Naive B cell (primary cell): Measurements from ENCODE around the gene ARRDC3. TPM values are rescaled to one million over a fixed set of nuclear protein-coding genes. Genes with fewer than 3 reads are reported as not detected.

Experiments used
- ATAC-seq, 2 donors: fragments of 150-1000 bp; cut with Tn5 transposase; 2 replicates each; pipeline ENCODE4 v1.10.0; 2021; ENCODE audit warnings: low read depth in 2 of 2, mild to moderate bottlenecking in 2 of 2, moderate library complexity in 2 of 2
- DNase-seq: peaks from one replicate; pipeline ENCODE4 v3.0.0; 2022
- H3K27ac Mint-ChIP-seq, 6 donors: one replicate each; pipeline ENCODE4 v1.8.0; 2020 to 2022; ENCODE audit warnings: mild to moderate bottlenecking in 6 of 6, mixed read lengths in 6 of 6, moderate library complexity in 5 of 6, inconsistent platforms in 2 of 6
- H3K27me3 Mint-ChIP-seq, 3 donors: one replicate each; pipeline ENCODE4 v1.8.0; 2021 to 2022; ENCODE audit warnings: mixed read lengths in 3 of 3, mild to moderate bottlenecking in 1 of 3
- H3K36me3 Mint-ChIP-seq, 2 donors: one replicate each; pipeline ENCODE4 v1.8.0; 2020 to 2022; ENCODE audit warnings: mixed read lengths in 2 of 2, inconsistent platforms in 1 of 2, mild to moderate bottlenecking in 1 of 2
- H3K4me1 Mint-ChIP-seq, 3 donors: one replicate each; pipeline ENCODE4 v1.8.0; 2020 to 2022; ENCODE audit warnings: mixed read lengths in 3 of 3, inconsistent platforms in 1 of 3, mild to moderate bottlenecking in 1 of 3, moderate library complexity in 1 of 3
- H3K4me3 Mint-ChIP-seq, 8 donors: one replicate each; pipeline ENCODE4 v1.8.0; 2020 to 2022; ENCODE audit warnings: mild to moderate bottlenecking in 8 of 8, mixed read lengths in 8 of 8, moderate library complexity in 8 of 8, inconsistent platforms in 2 of 8
- H3K9me3 Mint-ChIP-seq, 7 donors: one replicate each; pipeline ENCODE4 v1.8.0; 2020 to 2022; ENCODE audit warnings: mixed read lengths in 7 of 7, mild to moderate bottlenecking in 5 of 7, inconsistent platforms in 2 of 7, moderate library complexity in 1 of 7
- polyA plus RNA-seq, 6 donors: library from polyadenylated mRNA; unstranded; fragments of 300-500 nt; fragmentation: Illumina TruSeq; gene quantifications; one replicate each; pipeline ENCODE4 v1.2.3, GENCODE V29; 2021; ENCODE audit warnings: low read depth in 6 of 6

Gene ARRDC3
- polyA plus RNA-seq, 6 donors from 2014 or later = 89.2 to 201 (median 112) TPM

DNA sequence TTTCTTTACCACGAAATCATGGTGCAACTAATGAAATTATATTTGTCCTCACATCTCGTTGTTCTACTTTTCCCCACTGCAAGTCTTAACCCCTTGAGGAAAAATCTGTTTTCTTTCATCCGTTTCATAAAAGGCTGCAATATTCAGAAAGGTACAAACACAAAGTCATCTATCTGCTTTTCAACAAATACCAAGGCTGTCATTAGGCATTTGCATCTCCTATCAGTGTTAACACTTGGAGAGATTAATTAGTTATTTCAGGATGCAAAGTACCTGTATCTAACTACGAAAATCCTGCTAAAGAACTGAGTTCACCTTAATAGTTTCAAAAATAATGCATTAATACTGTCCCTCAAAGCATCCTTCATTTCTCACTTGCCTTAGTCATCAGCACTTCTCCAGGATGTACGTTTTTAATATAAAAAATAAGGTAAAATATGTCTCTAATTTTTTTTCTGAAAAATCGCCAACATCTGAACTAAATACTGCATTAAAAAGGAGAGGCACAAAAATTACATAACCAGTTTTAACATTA lies 1.8 kb downstream of the ARRDC3 start:
- Mint-ChIP-seq H3K27me3 (no peaks in the 10 kb centered on the region), H3K36me3 (peaks cover 0 to 10% of the 10 kb centered on the region in 2 donors), H3K27ac (peak overlapping the region; percentile 95 to 99 (median 98)), H3K9me3 (no peaks in the 10 kb centered on the region), H3K4me3 (peak overlapping the region; percentile 93 to 99 (median 98)), H3K4me1 (peaks cover 21 to 27% (median 25%) of the 10 kb centered on the region in 3 donors)
- ATAC-seq (no peak), DNase-seq (no peak)

- H3K27ac Mint-ChIP-seq = peak overlapping the region; percentile 95 to 99 (median 98)
- ATAC-seq (peak; percentile 59 to 61), DNase-seq (peak; percentile 95)
- peaks cover 21 to 27% (median 25%) of the 10 kb centered on the region in 3 donors for H3K4me1 Mint-ChIP-seq
- H3K4me3 Mint-ChIP-seq = peak overlapping the region; percentile 93 to 99 (median 98)
- peaks cover 0 to 10% of the 10 kb centered on the region in 2 donors for H3K36me3 Mint-ChIP-seq
- no peaks in the 10 kb centered on the region for H3K9me3 Mint-ChIP-seq
- no peaks in the 10 kb centered on the region for H3K27me3 Mint-ChIP-seq
Observed at GRCh38 chr5:91380491-91381238, 2.5 kb downstream of the ARRDC3 start.

DNA sequence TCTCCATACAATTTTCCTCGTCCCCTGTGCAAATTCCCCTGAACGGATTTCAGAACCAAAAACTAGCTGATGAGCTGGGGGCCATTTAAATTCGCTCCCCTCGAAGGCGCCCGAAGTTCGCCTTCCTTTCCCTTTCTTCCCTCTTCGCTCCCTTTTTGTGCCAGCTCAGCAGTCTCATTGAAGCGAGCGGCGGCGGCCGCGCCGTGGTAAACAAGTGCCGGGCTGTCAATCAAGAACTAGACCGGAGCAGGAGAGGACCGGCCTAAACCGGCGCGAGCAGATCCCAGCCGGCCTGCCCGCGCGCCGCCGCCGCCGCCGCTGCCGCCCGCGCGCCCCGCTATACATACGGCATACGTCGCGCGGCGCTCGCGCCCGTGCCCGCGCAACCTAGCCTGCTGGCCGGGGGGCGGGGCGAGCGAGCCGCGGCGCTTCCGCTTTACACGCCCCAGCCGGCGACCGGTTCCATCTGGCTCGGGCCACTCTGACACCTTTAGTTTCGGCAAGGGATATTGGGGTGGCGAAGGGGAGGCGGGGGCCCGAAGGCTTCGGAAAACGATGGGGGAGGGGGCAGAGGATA lies 3.1 kb downstream of the ARRDC3 start:
- H3K27ac Mint-ChIP-seq = peak overlapping the region; percentile 98 to 99 (median 99)
- ATAC-seq = peak; percentile 62 to 64
- H3K36me3 Mint-ChIP-seq = peaks cover 2 to 10% of the 10 kb centered on the region in 2 donors
- H3K4me1 Mint-ChIP-seq = peaks cover 21 to 27% (median 25%) of the 10 kb centered on the region in 3 donors
- H3K9me3 Mint-ChIP-seq = no peaks in the 10 kb centered on the region
- DNase-seq = peak; percentile 96
- H3K27me3 Mint-ChIP-seq = no peaks in the 10 kb centered on the region
- peak overlapping the region; percentile 93 to 99 (median 98) for H3K4me3 Mint-ChIP-seq

GRCh38 chr5:91379246-91379913 lies 3.7 kb downstream of the ARRDC3 start:
- Mint-ChIP-seq H3K27me3 (no peaks in the 10 kb centered on the region), H3K27ac (peak overlapping the region; percentile 98 to 99 (median 99)), H3K4me3 (peak overlapping the region; percentile 93 to 99 (median 98)), H3K4me1 (peaks cover 16 to 23% (median 22%) of the 10 kb centered on the region in 3 donors), H3K36me3 (peaks cover 7 to 10% of the 10 kb centered on the region in 2 donors), H3K9me3 (no peaks in the 10 kb centered on the region)
- no peak for ATAC-seq
- DNase-seq = no peak

DNA sequence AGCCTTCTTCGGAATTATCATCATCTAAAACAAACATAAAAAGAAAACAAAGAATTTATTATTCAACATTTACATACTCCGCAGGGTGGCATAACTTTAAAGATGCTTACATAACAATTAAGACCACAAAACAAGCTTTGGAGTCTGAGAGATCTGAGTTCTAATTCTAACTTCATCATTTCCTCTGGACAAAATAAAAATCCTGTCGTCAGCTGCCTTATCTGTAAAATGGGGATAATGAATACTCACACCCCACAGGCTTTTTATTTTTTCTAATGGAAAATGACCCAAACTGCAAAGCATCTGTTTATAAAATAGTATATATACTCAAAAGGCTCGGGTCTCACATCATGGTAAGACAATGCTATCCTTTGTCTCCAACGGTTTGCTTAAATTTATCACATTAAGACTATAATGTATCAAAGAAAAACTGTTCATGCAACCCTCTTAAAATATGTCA lies 4.3 kb downstream of the ARRDC3 start:
- ATAC-seq = no peak
- Mint-ChIP-seq H3K36me3 (peaks cover 7 to 12% of the 10 kb centered on the region in 2 donors), H3K9me3 (no peaks in the 10 kb centered on the region), H3K4me1 (peaks cover 10 to 17% (median 16%) of the 10 kb centered on the region in 3 donors), H3K4me3 (peak overlapping the region in 6 of 8 donors; percentile 93 to 99 (median 96)), H3K27me3 (no peaks in the 10 kb centered on the region), H3K27ac (peak overlapping the region in 5 of 6 donors; percentile 24 to 99 (median 76))
- DNase-seq = no peak

DNA sequence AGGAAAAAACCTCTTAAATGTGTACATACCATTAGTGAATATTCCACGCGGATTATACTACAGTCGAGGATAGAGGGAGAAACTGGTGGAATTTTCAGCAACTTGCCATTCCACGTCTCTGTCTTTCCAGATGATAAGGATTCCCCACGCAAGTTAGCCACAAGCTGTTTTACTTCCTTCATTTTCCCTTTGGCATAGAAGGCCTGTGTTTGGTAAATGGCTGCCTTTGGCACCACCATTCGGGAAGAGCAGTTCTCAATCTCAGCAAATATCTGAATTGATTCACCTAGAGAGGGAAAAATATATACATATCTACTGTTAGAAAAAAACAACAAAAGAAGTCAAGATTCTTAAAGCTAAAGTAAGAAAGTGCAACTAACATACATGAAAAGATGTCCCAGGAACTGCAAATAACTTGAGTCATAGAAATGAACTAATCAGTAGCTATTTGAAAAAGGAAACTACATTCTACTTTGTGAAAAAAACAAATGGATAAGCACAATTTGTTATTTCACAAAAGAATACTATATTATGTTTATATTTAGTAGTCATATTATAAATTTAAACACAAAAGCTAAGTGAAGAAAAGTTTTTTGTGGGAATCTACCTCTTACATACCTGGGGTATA lies 8.1 kb downstream of the ARRDC3 start:
- H3K27ac Mint-ChIP-seq = peak overlapping the region; percentile 10 to 53 (median 40)
- H3K4me3 Mint-ChIP-seq = no peak overlapping the region
- H3K4me1 Mint-ChIP-seq = peaks cover 14 to 18% (median 14%) of the 10 kb centered on the region in 3 donors
- H3K27me3 Mint-ChIP-seq = no peaks in the 10 kb centered on the region
- H3K9me3 Mint-ChIP-seq = no peaks in the 10 kb centered on the region
- H3K36me3 Mint-ChIP-seq = peaks cover 18 to 22% of the 10 kb centered on the region in 2 donors
- DNase-seq (no peak), ATAC-seq (no peak)

DNA sequence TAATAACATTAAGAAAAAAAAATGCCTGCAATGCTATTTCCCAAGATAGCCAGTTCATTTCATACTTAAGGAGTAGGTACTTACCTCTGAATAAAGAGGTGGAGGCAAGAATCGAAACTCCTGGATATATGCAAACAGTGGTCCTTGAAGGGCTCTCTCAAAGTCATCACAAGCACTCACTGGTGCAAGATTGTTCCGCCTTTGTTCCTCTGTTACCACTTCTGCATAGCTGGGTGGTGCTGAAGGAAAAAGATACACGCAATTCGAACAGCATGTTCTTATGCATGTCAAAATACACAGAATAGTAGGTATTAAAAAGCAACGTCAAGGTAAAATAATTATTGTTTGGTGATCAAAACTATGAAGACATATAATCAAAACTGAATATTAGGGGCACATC lies 9.5 kb downstream of the ARRDC3 start:
- Mint-ChIP-seq H3K27ac (peak overlapping the region in 2 of 6 donors; percentile 41 to 57), H3K9me3 (no peaks in the 10 kb centered on the region), H3K4me1 (peaks cover 10 to 14% (median 11%) of the 10 kb centered on the region in 3 donors), H3K4me3 (no peak overlapping the region), H3K27me3 (no peaks in the 10 kb centered on the region), H3K36me3 (peaks cover 18 to 22% of the 10 kb centered on the region in 2 donors)
- no peak for DNase-seq
- ATAC-seq = no peak

DNA sequence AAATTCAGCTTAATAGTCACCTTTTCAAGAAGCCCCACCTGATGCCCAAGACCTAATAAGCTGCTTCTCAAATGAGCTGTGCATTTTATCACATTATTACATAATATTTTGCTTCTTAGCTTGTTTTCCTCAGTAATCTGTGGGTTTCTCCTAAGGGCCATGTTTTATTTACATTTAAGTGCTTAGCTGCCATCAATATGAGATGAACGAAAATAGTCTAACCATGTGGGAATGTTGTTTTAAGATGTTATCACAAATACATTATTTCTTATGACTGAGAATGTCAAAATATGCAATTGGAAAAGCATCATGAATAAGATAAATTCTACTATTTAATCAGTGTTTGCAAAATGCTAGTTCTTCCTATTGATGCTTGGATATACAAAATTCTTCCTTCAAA lies 10.1 kb downstream of the ARRDC3 start:
- H3K36me3 Mint-ChIP-seq = peaks cover 18 to 22% of the 10 kb centered on the region in 2 donors
- peak overlapping the region in 3 of 6 donors; percentile 16 to 84 (median 80) for H3K27ac Mint-ChIP-seq

GRCh38 chr5:91369480-91369879 lies 13.6 kb downstream of the ARRDC3 start:
- Mint-ChIP-seq H3K4me1 (peaks cover 4 to 9% (median 5%) of the 10 kb centered on the region in 3 donors), H3K27ac (no peak overlapping the region), H3K36me3 (peaks cover 15% of the 10 kb centered on the region in 2 donors), H3K9me3 (no peaks in the 10 kb centered on the region), H3K4me3 (no peak overlapping the region), H3K27me3 (no peaks in the 10 kb centered on the region)
- ATAC-seq = no peak
- no peak for DNase-seq

More for the DNA sequence above, 10.1 kb downstream of the ARRDC3 start:
- Mint-ChIP-seq H3K4me1 (peaks cover 9 to 13% (median 10%) of the 10 kb centered on the region in 3 donors), H3K27me3 (no peaks in the 10 kb centered on the region), H3K4me3 (no peak overlapping the region), H3K9me3 (no peaks in the 10 kb centered on the region)
- ATAC-seq (no peak), DNase-seq (no peak)

DNA sequence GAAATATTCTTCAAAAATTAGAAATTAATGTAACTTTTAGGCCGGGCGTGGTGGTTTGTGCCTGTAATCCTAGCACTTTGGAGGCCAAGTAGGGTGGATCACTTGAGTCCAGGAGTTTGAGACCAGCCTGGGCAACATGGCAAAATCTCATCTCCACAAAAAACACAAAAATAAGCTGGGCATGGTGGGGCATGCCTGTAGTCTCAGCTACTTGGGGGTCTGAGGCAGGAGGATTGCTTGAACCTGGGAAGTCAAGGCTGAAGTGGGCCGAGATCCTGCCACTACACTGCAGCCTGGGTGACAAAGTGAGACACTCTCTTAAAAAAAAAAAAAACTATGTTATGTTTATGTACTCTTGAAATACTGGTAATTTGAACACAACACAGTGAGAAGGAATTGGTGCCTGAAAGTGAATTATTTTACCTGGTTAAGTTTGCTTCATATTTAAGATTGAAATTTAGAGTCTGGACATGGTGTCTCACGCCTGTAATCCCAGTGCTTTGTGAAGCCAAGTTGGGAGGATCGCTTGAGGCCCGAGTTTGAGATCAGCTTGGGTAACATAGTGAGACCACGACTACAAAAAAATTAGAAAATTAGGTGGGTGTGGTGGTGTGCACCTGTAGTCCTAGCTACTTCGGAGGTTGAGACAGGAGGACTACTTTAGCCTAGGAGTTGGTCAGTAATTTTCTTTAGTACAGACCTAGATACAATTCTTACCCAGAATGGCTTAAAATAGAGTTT lies 15.0 kb downstream of the ARRDC3 start:
- peaks cover 4 to 9% (median 5%) of the 10 kb centered on the region in 3 donors for H3K4me1 Mint-ChIP-seq
- H3K27me3 Mint-ChIP-seq = no peaks in the 10 kb centered on the region
- no peaks in the 10 kb centered on the region for H3K9me3 Mint-ChIP-seq
- no peak overlapping the region for H3K4me3 Mint-ChIP-seq
- no peak for DNase-seq
- H3K27ac Mint-ChIP-seq = peak overlapping the region in 3 of 6 donors; percentile 76 to 87 (median 76)
- H3K36me3 Mint-ChIP-seq = peaks cover 9 to 14% of the 10 kb centered on the region in 2 donors
- ATAC-seq = no peak

GRCh38 chr5:91367344-91367743 lies 15.8 kb downstream of the ARRDC3 start:
- H3K9me3 Mint-ChIP-seq = no peaks in the 10 kb centered on the region
- DNase-seq = no peak
- H3K36me3 Mint-ChIP-seq = peaks cover 4 to 8% of the 10 kb centered on the region in 2 donors
- no peaks in the 10 kb centered on the region for H3K27me3 Mint-ChIP-seq
- no peak overlapping the region for H3K4me3 Mint-ChIP-seq
- ATAC-seq = no peak
- H3K27ac Mint-ChIP-seq = peak overlapping the region in 2 of 6 donors; percentile 47 to 62
- H3K4me1 Mint-ChIP-seq = peaks cover 0 to 5% (median 4%) of the 10 kb centered on the region in 3 donors

DNA sequence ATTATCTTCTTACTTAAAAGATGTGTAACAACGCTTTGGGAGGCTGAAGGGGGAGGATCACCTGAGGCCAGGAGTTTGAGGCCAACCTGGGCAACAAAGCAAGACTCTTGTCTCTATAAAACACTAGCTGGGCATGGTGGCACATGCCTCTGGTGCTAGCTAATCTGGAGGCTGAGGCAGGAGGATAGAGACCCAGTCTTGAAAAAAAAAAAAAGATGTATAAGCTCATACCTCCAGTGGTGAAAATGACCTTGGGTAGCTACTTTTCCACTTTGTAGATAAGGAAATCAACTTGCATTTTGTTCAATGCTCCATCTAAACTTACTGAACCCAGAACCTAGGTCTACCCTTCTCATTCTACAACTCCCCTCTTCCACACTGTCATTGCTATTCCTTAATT lies 16.6 kb downstream of the ARRDC3 start:
- Mint-ChIP-seq H3K4me1 (peaks cover 4 to 12% (median 8%) of the 10 kb centered on the region in 3 donors), H3K27ac (no peak overlapping the region), H3K4me3 (no peak overlapping the region), H3K36me3 (peaks cover 4 to 8% of the 10 kb centered on the region in 2 donors), H3K27me3 (no peaks in the 10 kb centered on the region), H3K9me3 (peaks cover 0 to 2% (median 0%) of the 10 kb centered on the region in 7 donors)
- DNase-seq (no peak), ATAC-seq (no peak)
